Loucy (cell line): Measurements from ENCODE around the gene ATP1B3.
"Not testable (repeated sequence)": the region's sequence is repeated elsewhere in the genome, so short reads cannot be mapped to it uniquely, and the experiment has no call there.

Experiments used
- H2AFZ ChIP-seq: fragments of 200-600 bp; sonication (generic); 2 replicates; pipeline ENCODE4 v1.6.0; 2016; ENCODE audit warnings: antibody characterized with exemption, mild to moderate bottlenecking, low read length, moderate library complexity
- H3F3A ChIP-seq: fragments of 200-600 bp; 2 replicates; pipeline ENCODE4 v1.6.0; 2016; ENCODE audit warnings: antibody characterized with exemption, low read depth, mild to moderate bottlenecking
- H3K27me3 ChIP-seq: fragments of 200-600 bp; sonication (generic); 2 replicates; pipeline ENCODE4 v1.6.1; 2014; ENCODE audit warnings: low read length, mild to moderate bottlenecking; ENCODE audit not compliant: insufficient read depth, poor library complexity, severe bottlenecking
- H3K36me3 ChIP-seq: fragments of 200-600 bp; sonication (generic); 2 replicates; pipeline ENCODE4 v1.6.1; 2016; ENCODE audit warnings: low read length; ENCODE audit not compliant: insufficient read depth
- H3K4me1 ChIP-seq: fragments of 200-600 bp; sonication (generic); 2 replicates; pipeline ENCODE4 v1.5.1; 2014; ENCODE audit warnings: low read length, mild to moderate bottlenecking; ENCODE audit not compliant: insufficient read depth, poor library complexity, severe bottlenecking
- H3K4me2 ChIP-seq: fragments of 200-600 bp; sonication (generic); 2 replicates; pipeline ENCODE4 v1.6.0; 2014; ENCODE audit warnings: antibody characterized with exemption, low read length, low read depth, mild to moderate bottlenecking; ENCODE audit not compliant: poor library complexity, severe bottlenecking
- H3K4me3 ChIP-seq: fragments of 200-600 bp; sonication (generic); 2 replicates; pipeline ENCODE4 v1.5.1; 2014; ENCODE audit warnings: low read length, mild to moderate bottlenecking, mixed read lengths; ENCODE audit not compliant: poor library complexity, severe bottlenecking
- H3K79me2 ChIP-seq: fragments of 200-600 bp; sonication (generic); 2 replicates; pipeline ENCODE4 v1.6.1; 2014; ENCODE audit warnings: low read length; ENCODE audit not compliant: insufficient read depth
- H3K9ac ChIP-seq: fragments of 200-600 bp; sonication (generic); 2 replicates; pipeline ENCODE4 v1.6.0; 2014; ENCODE audit warnings: mild to moderate bottlenecking, low read depth, low read length, moderate library complexity; ENCODE audit not compliant: poor library complexity, severe bottlenecking
- H3K9me2 ChIP-seq: fragments of 200-600 bp; sonication (generic); replicated peaks from 2 replicates; pipeline ENCODE4 v1.6.1; 2016; ENCODE audit warnings: low read depth, low read length, mixed read lengths
- H3K9me3 ChIP-seq: fragments of 200-600 bp; sonication (generic); 2 replicates; pipeline ENCODE4 v1.6.1; 2014; ENCODE audit warnings: mild to moderate bottlenecking, antibody characterized with exemption, low read length, low read depth; ENCODE audit not compliant: insufficient read depth
- H4K20me1 ChIP-seq: fragments of 200-600 bp; sonication (generic); 2 replicates; pipeline ENCODE4 v1.6.0; 2014; ENCODE audit warnings: antibody characterized with exemption, low read length, mild to moderate bottlenecking; ENCODE audit not compliant: insufficient read depth, poor library complexity, severe bottlenecking
- CTCF ChIP-seq: fragments of 200-600 bp; sonication (generic); conservative IDR thresholded peaks from 2 replicates; pipeline ENCODE4 v1.5.1; 2014; ENCODE audit warnings: mild to moderate bottlenecking, antibody characterized with exemption, low read length
- EZH2phosphoT487 ChIP-seq: fragments of 200-600 bp; IDR thresholded peaks from 2 replicates; pipeline ENCODE4 v1.6.1; 2018; ENCODE audit warnings: antibody characterized with exemption, mild to moderate bottlenecking, moderate library complexity, borderline replicate concordance

ATP1B3 gene

GRCh38 chr3:141904203-141904602 lies 27.8 kb downstream of the ATP1B3 start:
- H3K9ac ChIP-seq, result no peak overlapping the region
- no peak overlapping the region for H3K4me3 ChIP-seq
- no peak overlapping the region for H2AFZ ChIP-seq
- no peaks in the 10 kb centered on the region for H3K27me3 ChIP-seq
- peaks cover 48% of the 10 kb centered on the region; the same call in 1 of the 2 replicates for H3K36me3 ChIP-seq
- H3K4me2 ChIP-seq, result no peak overlapping the region
- H3K4me1 ChIP-seq, result no peaks in the 10 kb centered on the region
- no peaks in the 10 kb centered on the region for H3K9me2 ChIP-seq
- H3F3A ChIP-seq, result no peaks in the 10 kb centered on the region
- peaks cover 9% of the 10 kb centered on the region; the same call in 1 of the 2 replicates for H3K79me2 ChIP-seq
- no peaks in the 10 kb centered on the region for H4K20me1 ChIP-seq
- H3K9me3 ChIP-seq, result peaks cover 9% of the 10 kb centered on the region; the same call in 1 of the 2 replicates
- TF ChIP-seq CTCF, result no peak
- no peak for TF ChIP-seq EZH2phosphoT487

GRCh38 chr3:141905129-141905528 lies 28.7 kb downstream of the ATP1B3 start:
- no peak overlapping the region for H3K4me2 ChIP-seq
- peaks cover 4% of the 10 kb centered on the region; the same call in 1 of the 2 replicates for H3K9me3 ChIP-seq
- H3K36me3 ChIP-seq, result peaks cover 53% of the 10 kb centered on the region; the same call in 1 of the 2 replicates
- H3K9ac ChIP-seq, result no peak overlapping the region
- no peaks in the 10 kb centered on the region for H3F3A ChIP-seq
- no peaks in the 10 kb centered on the region for H3K9me2 ChIP-seq
- H4K20me1 ChIP-seq, result no peaks in the 10 kb centered on the region
- no peak overlapping the region for H3K4me3 ChIP-seq
- H3K4me1 ChIP-seq, result no peaks in the 10 kb centered on the region
- no peak overlapping the region for H2AFZ ChIP-seq
- TF ChIP-seq EZH2phosphoT487, result no peak
- no peak for TF ChIP-seq CTCF
- H3K79me2 ChIP-seq, result peaks cover 4% of the 10 kb centered on the region; the same call in 1 of the 2 replicates
- no peaks in the 10 kb centered on the region for H3K27me3 ChIP-seq

- no peaks in the 10 kb centered on the region for H3F3A ChIP-seq
- H3K9me2 ChIP-seq, result no peaks in the 10 kb centered on the region
- H3K79me2 ChIP-seq, result no peaks in the 10 kb centered on the region
- H3K9me3 ChIP-seq, result no peaks in the 10 kb centered on the region
- H4K20me1 ChIP-seq, result no peaks in the 10 kb centered on the region
- peaks cover 72% of the 10 kb centered on the region; the same call in 1 of the 2 replicates for H3K36me3 ChIP-seq
- no peak for TF ChIP-seq CTCF
- no peak for TF ChIP-seq EZH2phosphoT487
- no peaks in the 10 kb centered on the region for H3K4me1 ChIP-seq
- no peak overlapping the region for H3K9ac ChIP-seq
- H2AFZ ChIP-seq, result no peak overlapping the region
- H3K27me3 ChIP-seq, result no peaks in the 10 kb centered on the region
- no peak overlapping the region for H3K4me3 ChIP-seq
- no peak overlapping the region for H3K4me2 ChIP-seq
Observed at GRCh38 chr3:141909408-141909807, 33.0 kb downstream of the ATP1B3 start.

- H3K4me3 ChIP-seq, H3K27me3 ChIP-seq, H3K9me3 ChIP-seq, H3K79me2 ChIP-seq, H3F3A ChIP-seq, H3K4me2 ChIP-seq, H3K9ac ChIP-seq, H4K20me1 ChIP-seq, H3K9me2 ChIP-seq, H2AFZ ChIP-seq, H3K4me1 ChIP-seq: not testable (repeated sequence)
- H3K36me3 ChIP-seq, result peaks cover 75% of the 10 kb centered on the region; the same call in 1 of the 2 replicates
Observed at GRCh38 chr3:141909986-141910385, 33.5 kb downstream of the ATP1B3 start.
